Measurements from ENCODE around the gene ALLC. TPM values are rescaled to one million over a fixed set of nuclear protein-coding genes. Genes with fewer than 3 reads are reported as not detected.

Gene ALLC
- total and polyA plus RNA-seq, 10 of the 15 experiments (the other 5 are each of a cell fraction or from before 2014, with no cell fraction given) = 0.05 TPM; not detected in 9

GRCh38 chr2:3703236-3703756 lies 45.3 kb downstream of the ALLC start, which contains the start of gene DCDC2C:
DCDC2C (plus strand) TSS chr2:3703575; CDS start chr2:3703752, 177 bp downstream.
- in situ Hi-C loops (cut with MboI) (no loop called here), intact Hi-C loops (cut with micrococcal nuclease; ENCODE audit: unreplicated experiment) (no loop called here)
- CTCF ChIA-PET = interaction anchor here (0.5 kb wide), 1 partner anchor 1749 kb away, joined by 3 read pairs; no protein-coding TSS in a partner anchor
- ATAC-seq = no peak
- H3K27ac ChIP-seq (ENCODE audit: control insufficient read depth, insufficient read depth) = no peak within 1 kb of the TSS
- no peaks in the 10 kb centered on the region for H3K79me2 ChIP-seq (ENCODE audit: control insufficient read depth, insufficient read depth, low read length)
- no TSS peak for BruUV-seq (replicated peaks)
- WGBS (ENCODE audit: insufficient coverage, insufficient replicate concordance, low lambda C conversion rate, missing lambda C conversion rate) = 47% methylated on average over 26 of the region's 60 CpGs
- no peak within 1 kb of the TSS for H3K4me3 ChIP-seq
- no peaks in the 10 kb centered on the region; a peak in 2 of 4 replicates for H3K27me3 ChIP-seq (replicated peaks in 1 of 2; ENCODE audit: control insufficient read depth in 2 of 2, insufficient read depth in 2 of 2, low read length in 1 of 2)
- SMC1A ChIA-PET (ENCODE audit: uncharacterized antibody, unreplicated experiment) = no interaction called here
- H3K9me3 ChIP-seq (replicated peaks; ENCODE audit: control insufficient read depth, insufficient read depth, low read length) = no peaks in the 10 kb centered on the region; the same call in 2 of the 3 replicates
- no peak within 1 kb of the TSS for H3K4me2 ChIP-seq (ENCODE audit: control insufficient read depth, insufficient read depth)
- no peak within 1 kb of the TSS for H2AFZ ChIP-seq (ENCODE audit: control insufficient read depth, low read depth, low read length)
- TF ChIP-seq ESRRA (IDR thresholded peaks at IDR 0.05; ENCODE audit: low read length) (no peak), MEF2A (IDR thresholded peaks at IDR 0.05; ENCODE audit: insufficient read depth, low read depth, low read length) (no peak), ZNF592 (IDR thresholded peaks at IDR 0.05) (no peak), NR2F1 (conservative IDR thresholded peaks at IDR 0.05) (no peak), EGR1 (IDR thresholded peaks at IDR 0.05; ENCODE audit: borderline replicate concordance in 1 of 2, low read depth in 2 of 2, low read length in 2 of 2) (no peak), CTCF (IDR thresholded peaks at IDR 0.05 in 2 of 3, conservative IDR thresholded peaks at IDR 0.05 in 1 of 3; ENCODE audit: control insufficient read depth in 2 of 3, extremely low read depth in 1 of 3, insufficient read depth in 1 of 3, low read depth in 3 of 3, low read length in 3 of 3) (no peak), RBBP5 (conservative IDR thresholded peaks at IDR 0.05) (no peak), CBFB (IDR thresholded peaks at IDR 0.05; ENCODE audit: low read depth) (no peak), RAD51 (IDR thresholded peaks at IDR 0.05) (no peak), BMI1 (IDR thresholded peaks at IDR 0.05; ENCODE audit: borderline replicate concordance) (no peak), TCF12 (IDR thresholded peaks at IDR 0.05; ENCODE audit: low read depth, low read length) (no peak), E2F4 (IDR thresholded peaks at IDR 0.05; ENCODE audit: low read depth, low read length) (no peak), ZBTB4 (CRISPR knock-in tag; IDR thresholded peaks at IDR 0.05) (no peak)
- no peak for DNase-seq (ENCODE audit: low read depth, low spot score)
- H3K36me3 ChIP-seq (ENCODE audit: control insufficient read depth in 2 of 2, insufficient read depth in 2 of 2, low read length in 1 of 2) = no peaks in the 10 kb centered on the region
- no peaks in the 10 kb centered on the region for H3K4me1 ChIP-seq (ENCODE audit: control insufficient read depth, insufficient read depth, low read length)
- RAD21 ChIA-PET (ENCODE audit: unreplicated experiment) = no interaction called here
- H4K20me1 ChIP-seq (ENCODE audit: control insufficient read depth, insufficient read depth) = no peaks in the 10 kb centered on the region
- H3K9ac ChIP-seq (ENCODE audit: control insufficient read depth, insufficient read depth, low read length) = no peak within 1 kb of the TSS
- FAIRE-seq = no peak
- POLR2A ChIA-PET = no interaction called here

All from GM12878 (cell line).